Activated CD4-positive, alpha-beta T cell treated with anti-CD3 and anti-CD28 coated beads, Interleukin-2, amount 50 U/mL, for 16 hours (primary cell): ENCODE measurements around the gene ATP6V1A.

Source experiments
- DNase-seq: peaks from one replicate; pipeline ENCODE4 v3.0.0-alpha.2; 2020

ATP6V1A gene

GRCh38 chr3:113747283-113748046, 630 bp downstream of the ATP6V1A start:
- DNase-seq: peak; percentile 52

GRCh38 chr3:113751141-113751540, 4.3 kb downstream of the ATP6V1A start:
- no peak for DNase-seq

- no peak for DNase-seq
Observed at GRCh38 chr3:113753376-113753985, 6.6 kb downstream of the ATP6V1A start.

- DNase-seq: no peak
Observed at GRCh38 chr3:113754494-113755159, 7.8 kb downstream of the ATP6V1A start.

- DNase-seq: no peak
Observed at GRCh38 chr3:113758389-113759024, 11.7 kb downstream of the ATP6V1A start.

GRCh38 chr3:113764698-113765097, 17.9 kb downstream of the ATP6V1A start:
- no peak for DNase-seq

- no peak for DNase-seq
Observed at GRCh38 chr3:113769551-113769950, 22.7 kb downstream of the ATP6V1A start.

- DNase-seq: no peak
Observed at GRCh38 chr3:113771993-113772392, 25.2 kb downstream of the ATP6V1A start.

GRCh38 chr3:113773381-113773780, 26.5 kb downstream of the ATP6V1A start:
- DNase-seq: no peak

- no peak for DNase-seq
Observed at GRCh38 chr3:113775516-113775915, 28.7 kb downstream of the ATP6V1A start.

- no peak for DNase-seq
Observed at GRCh38 chr3:113776564-113776963, 29.7 kb downstream of the ATP6V1A start.

GRCh38 chr3:113783463-113783862, 36.6 kb downstream of the ATP6V1A start:
- no peak for DNase-seq

- no peak for DNase-seq
Observed at GRCh38 chr3:113783980-113784379, 37.1 kb downstream of the ATP6V1A start.

GRCh38 chr3:113791381-113791780, 44.5 kb downstream of the ATP6V1A start:
- DNase-seq: no peak

- no peak for DNase-seq
Observed at GRCh38 chr3:113794526-113794925, 47.7 kb downstream of the ATP6V1A start.

GRCh38 chr3:113795693-113796092, 48.9 kb downstream of the ATP6V1A start:
- DNase-seq: no peak

GRCh38 chr3:113802795-113803455, 56.1 kb downstream of the ATP6V1A start:
- no peak for DNase-seq

GRCh38 chr3:113804661-113805060, 57.8 kb downstream of the ATP6V1A start:
- no peak for DNase-seq

- DNase-seq: no peak
Observed at GRCh38 chr3:113805249-113805648, 58.4 kb downstream of the ATP6V1A start.

- no peak for DNase-seq
Observed at GRCh38 chr3:113812854-113813253, 66.0 kb downstream of the ATP6V1A start.

- no peak for DNase-seq
Observed at GRCh38 chr3:113819866-113820265, 73.0 kb downstream of the ATP6V1A start.

GRCh38 chr3:113825090-113825489, 78.3 kb downstream of the ATP6V1A start:
- DNase-seq: no peak

GRCh38 chr3:113828600-113828999, 81.8 kb downstream of the ATP6V1A start:
- DNase-seq: no peak
